GM23338 (cell line): ENCODE results near the gene L3HYPDH. TPM values are rescaled to one million over a fixed set of nuclear protein-coding genes. Genes with fewer than 3 reads are reported as not detected.

ENCODE experiments used
- CREB1 ChIP-seq: fragments of 250-450 bp; sonication (Bioruptor Pico); IDR thresholded peaks from 2 replicates; pipeline ENCODE4 v1.5.0; 2020; ENCODE audit warnings: low read depth, mild to moderate bottlenecking, moderate library complexity
- ETS1 ChIP-seq: IDR thresholded peaks from 2 replicates; pipeline ENCODE4 v1.6.1; 2016; ENCODE audit warnings: antibody characterized with exemption
- EZH2 ChIP-seq: fragments of 200-600 bp; sonication (generic); IDR thresholded peaks from one replicate; pipeline ENCODE4 v1.8.0; 2017; ENCODE audit warnings: antibody characterized with exemption, mild to moderate bottlenecking, low read depth; ENCODE audit not compliant: unreplicated experiment
- EZH2phosphoT487 ChIP-seq: fragments of 200-600 bp; sonication (generic); IDR thresholded peaks from one replicate; pipeline ENCODE4 v1.8.1; 2018; ENCODE audit warnings: antibody characterized with exemption; ENCODE audit not compliant: unreplicated experiment
- JUNB ChIP-seq: IDR thresholded peaks from one replicate; pipeline ENCODE4 v1.6.1; 2016; ENCODE audit warnings: antibody characterized with exemption; ENCODE audit not compliant: unreplicated experiment
- NANOG ChIP-seq: IDR thresholded peaks from 2 replicates; pipeline ENCODE4 v1.6.1; 2016; ENCODE audit warnings: antibody characterized with exemption, borderline replicate concordance
- POLR2AphosphoS5 ChIP-seq: IDR thresholded peaks from 2 replicates; pipeline ENCODE4 v1.6.1; 2016; ENCODE audit warnings: antibody characterized with exemption, low read depth
- ZNF114 ChIP-seq: fragments of 250-450 bp; sonication (Bioruptor Pico); IDR thresholded peaks from 2 replicates; pipeline ENCODE4 v1.5.0; 2020; ENCODE audit warnings: mild to moderate bottlenecking, moderate library complexity
- ZNF331 ChIP-seq: fragments of 250-450 bp; sonication (Bioruptor Pico); IDR thresholded peaks from 2 replicates; pipeline ENCODE4 v1.5.0; 2020; ENCODE audit warnings: low read depth, mild to moderate bottlenecking, moderate library complexity
- ZNF462 ChIP-seq: fragments of 250-450 bp; sonication (Bioruptor Pico); IDR thresholded peaks from 2 replicates; pipeline ENCODE4 v1.5.0; 2020; ENCODE audit warnings: mild to moderate bottlenecking, moderate library complexity
- polyA plus RNA-seq: library from polyadenylated mRNA; unstranded; fragments of >200 nt; fragmentation: Nextera tagmentation; extraction: Ambion mirVana; gene quantifications from 2 replicates; pipeline ENCODE4 v1.2.1, GENCODE V29; 2016
- total RNA-seq: library from RNA; depleted of rRNA; stranded (reverse); fragments of >200 nt; shearing (Covaris generic); gene quantifications from 2 replicates; pipeline ENCODE4 v1.2.3, GENCODE V29; 2014

Gene L3HYPDH
- total and polyA plus RNA-seq, 2 experiments from 2014 or later = 18.6 to 24.8 TPM

GRCh38 chr14:59482541-59483331 is 1.5 kb downstream of the L3HYPDH start (continued):
- TF ChIP-seq ZNF462 (no peak), NANOG (no peak), EZH2phosphoT487 (no peak), ZNF331 (CRISPR knock-in tag) (no peak), JUNB (no peak), CREB1 (CRISPR knock-in tag) (no peak), ZNF114 (CRISPR knock-in tag) (no peak), EZH2 (no peak), POLR2AphosphoS5 (no peak), ETS1 (no peak)
